OCI-M1 (cell line): ENCODE data around the gene TRAF1.
A peak's percentile ranks its signal among the peaks of the same experiment; 100 is the strongest.

Experiments
- DNase-seq: peaks from one replicate; lab custom pipeline; 2025; lab: John Stamatoyannopoulos, UW

The TRAF1 gene

GRCh38 chr9:120890320-120891244 lies 36.0 kb downstream of the TRAF1 start:
- DNase-seq: peak; percentile 75

GRCh38 chr9:120889606-120890271 lies 36.9 kb downstream of the TRAF1 start:
- DNase-seq: peak; percentile 28

GRCh38 chr9:120888626-120889025 lies 38.0 kb downstream of the TRAF1 start:
- no peak for DNase-seq

- DNase-seq: no peak
These were observed 40.1 kb downstream of the TRAF1 start for GRCh38 chr9:120886490-120886967.

GRCh38 chr9:120885958-120886357 lies 40.6 kb downstream of the TRAF1 start:
- no peak for DNase-seq

- no peak for DNase-seq
These were observed 41.1 kb downstream of the TRAF1 start for GRCh38 chr9:120885457-120885856.

GRCh38 chr9:120883608-120883996 lies 43.0 kb downstream of the TRAF1 start:
- no peak for DNase-seq

GRCh38 chr9:120882935-120883607 lies 43.5 kb downstream of the TRAF1 start:
- DNase-seq: no peak

- no peak for DNase-seq
These were observed 47.1 kb downstream of the TRAF1 start for GRCh38 chr9:120879446-120879845.

GRCh38 chr9:120878188-120879130 lies 48.1 kb downstream of the TRAF1 start:
- DNase-seq: peak; percentile 33

GRCh38 chr9:120877276-120878034 lies 49.1 kb downstream of the TRAF1 start:
- DNase-seq: peak; percentile 77

- peak; percentile 70 for DNase-seq
These were observed 49.8 kb downstream of the TRAF1 start, which contains the start of gene PHF19 for GRCh38 chr9:120876842-120877240. PHF19 (minus strand) TSS chr9:120877188; CDS start chr9:120874741, 2,447 bp downstream.

- DNase-seq: peak; percentile 90
These were observed 50.4 kb downstream of the TRAF1 start for GRCh38 chr9:120875954-120876841.

GRCh38 chr9:120875643-120875953 lies 51.0 kb downstream of the TRAF1 start:
- DNase-seq: no peak

- DNase-seq: no peak
These were observed 51.4 kb downstream of the TRAF1 start for GRCh38 chr9:120875195-120875565.

- DNase-seq: no peak
These were observed 52.1 kb downstream of the TRAF1 start for GRCh38 chr9:120874226-120875194.

- no peak for DNase-seq
These were observed 53.1 kb downstream of the TRAF1 start for GRCh38 chr9:120873512-120873911.

GRCh38 chr9:120872791-120873502 lies 53.6 kb downstream of the TRAF1 start:
- DNase-seq: no peak
